HEK293T (cell line): ENCODE data around the gene NCAPD2.

Source experiments
- ARNT ChIP-seq: fragments of 450-650 bp; IDR thresholded peaks from 2 replicates; pipeline ENCODE4 v1.6.1; 2017; ENCODE audit warnings: mild to moderate bottlenecking
- BHLHE40 ChIP-seq: fragments of 450-650 bp; IDR thresholded peaks from 2 replicates; pipeline ENCODE4 v1.6.1; 2016; ENCODE audit warnings: mild to moderate bottlenecking, moderate library complexity, borderline replicate concordance
- CTBP1 ChIP-seq: fragments of 450-650 bp; IDR thresholded peaks from 2 replicates; pipeline ENCODE4 v1.6.1; 2016; ENCODE audit warnings: borderline replicate concordance
- ELF4 ChIP-seq: fragments of 450-650 bp; IDR thresholded peaks from 2 replicates; pipeline ENCODE4 v1.6.1; 2017; ENCODE audit warnings: antibody characterized with exemption
- FOXA1 ChIP-seq: fragments of 450-650 bp; IDR thresholded peaks from 2 replicates; pipeline ENCODE4 v1.6.1; 2016; ENCODE audit warnings: mild to moderate bottlenecking
- FOXK2 ChIP-seq: fragments of 450-650 bp; IDR thresholded peaks from 2 replicates; pipeline ENCODE4 v1.6.1; 2016; ENCODE audit warnings: mild to moderate bottlenecking
- FOXM1 ChIP-seq: fragments of 450-650 bp; IDR thresholded peaks from 2 replicates; pipeline ENCODE4 v1.6.1; 2017; ENCODE audit warnings: mild to moderate bottlenecking, borderline replicate concordance
- HDGF ChIP-seq: fragments of 450-650 bp; IDR thresholded peaks from 2 replicates; pipeline ENCODE4 v1.6.1; 2017; ENCODE audit warnings: antibody characterized with exemption, borderline replicate concordance
- L3MBTL2 ChIP-seq: fragments of 450-650 bp; conservative IDR thresholded peaks from 2 replicates; pipeline ENCODE4 v1.6.1; 2016; ENCODE audit warnings: mild to moderate bottlenecking
- NFRKB ChIP-seq: fragments of 450-650 bp; IDR thresholded peaks from 2 replicates; pipeline ENCODE4 v1.6.1; 2016; ENCODE audit warnings: mild to moderate bottlenecking, moderate library complexity
- SP1 ChIP-seq: fragments of 450-650 bp; IDR thresholded peaks from 2 replicates; pipeline ENCODE4 v1.6.1; 2017
- TARDBP ChIP-seq: fragments of 450-650 bp; IDR thresholded peaks from 2 replicates; pipeline ENCODE4 v1.6.1; 2016
- ZNF384 ChIP-seq: fragments of 450-650 bp; IDR thresholded peaks from 2 replicates; pipeline ENCODE4 v1.6.1; 2016
- TF ChIP-seq, protein P1 (sequence below): fragments of 450-650 bp; IDR thresholded peaks from 2 replicates; pipeline ENCODE4 v1.6.1; 2016

- TF ChIP-seq FOXM1: no peak
- TF ChIP-seq, protein P1, sequence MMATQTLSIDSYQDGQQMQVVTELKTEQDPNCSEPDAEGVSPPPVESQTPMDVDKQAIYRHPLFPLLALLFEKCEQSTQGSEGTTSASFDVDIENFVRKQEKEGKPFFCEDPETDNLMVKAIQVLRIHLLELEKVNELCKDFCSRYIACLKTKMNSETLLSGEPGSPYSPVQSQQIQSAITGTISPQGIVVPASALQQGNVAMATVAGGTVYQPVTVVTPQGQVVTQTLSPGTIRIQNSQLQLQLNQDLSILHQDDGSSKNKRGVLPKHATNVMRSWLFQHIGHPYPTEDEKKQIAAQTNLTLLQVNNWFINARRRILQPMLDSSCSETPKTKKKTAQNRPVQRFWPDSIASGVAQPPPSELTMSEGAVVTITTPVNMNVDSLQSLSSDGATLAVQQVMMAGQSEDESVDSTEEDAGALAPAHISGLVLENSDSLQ: no peak
- no peak for TF ChIP-seq HDGF
- TF ChIP-seq ARNT: no peak
- TF ChIP-seq NFRKB: no peak
- TF ChIP-seq ELF4: no peak
- no peak for TF ChIP-seq FOXA1
- no peak for TF ChIP-seq CTBP1
- no peak for TF ChIP-seq SP1
- TF ChIP-seq TARDBP: no peak
- TF ChIP-seq ZNF384: no peak
- TF ChIP-seq FOXK2: no peak
- no peak for TF ChIP-seq L3MBTL2
- no peak for TF ChIP-seq BHLHE40
These were observed 36.5 kb upstream of the NCAPD2 start for GRCh38 chr12:6457220-6457945.
